ENCODE measurements around the gene DPP10.

Gene DPP10

GRCh38 chr2:114580691-114581090 is 138.2 kb downstream of the DPP10 start:
- no peak for DNase-seq

GRCh38 chr2:114598329-114598728 is 155.9 kb downstream of the DPP10 start:
- no peak for DNase-seq

DNA sequence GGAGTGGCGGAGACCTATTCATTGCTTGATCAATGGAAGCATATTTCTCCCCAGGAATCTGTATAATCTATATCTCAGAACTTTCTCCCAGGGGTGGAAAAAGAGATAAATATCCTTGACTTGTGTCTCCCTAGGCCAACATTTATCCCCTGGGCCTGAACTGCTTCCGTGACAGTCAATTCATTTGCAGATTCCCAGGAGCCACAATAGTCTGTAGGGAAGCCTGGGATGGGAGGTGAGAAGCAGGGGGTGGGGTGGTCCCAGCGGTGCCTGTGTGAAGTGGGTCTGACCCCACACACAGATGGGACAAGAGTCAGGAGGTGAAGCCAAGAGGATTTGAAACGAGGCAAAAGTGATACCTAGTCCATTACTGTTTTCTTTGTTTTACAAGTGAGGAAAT is 166.8 kb downstream of the DPP10 start:
- DNase-seq = no peak

GRCh38 chr2:114609801-114610200 is 167.4 kb downstream of the DPP10 start:
- no peak for DNase-seq

DNA sequence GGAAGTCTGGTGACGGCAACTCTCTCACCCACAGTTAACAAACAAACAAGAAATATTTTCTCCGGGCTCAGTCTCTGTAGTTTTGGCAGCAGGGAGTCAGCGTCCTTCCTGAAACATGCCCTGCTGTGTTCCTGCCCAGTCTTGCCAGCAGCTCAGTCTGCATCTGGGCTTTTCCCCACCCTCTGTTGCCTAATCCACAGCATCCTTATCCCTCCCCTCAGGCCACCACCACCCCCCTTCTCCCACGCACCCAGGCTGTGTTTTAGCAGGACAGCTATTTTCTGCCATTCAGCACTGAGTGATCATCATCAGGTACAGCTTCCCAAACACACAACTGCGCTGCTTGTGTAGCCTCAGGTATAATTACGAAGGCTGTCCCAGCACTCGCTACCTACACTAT is 168.2 kb downstream of the DPP10 start:
- peak in 11 of 58 donors; percentile 2 to 43 (median 10) for DNase-seq

- no peak for DNase-seq
These were observed 172.2 kb downstream of the DPP10 start for GRCh38 chr2:114614592-114614991.

GRCh38 chr2:114628481-114628880 is 186.0 kb downstream of the DPP10 start:
- no peak for DNase-seq

GRCh38 chr2:114631146-114631545 is 188.7 kb downstream of the DPP10 start:
- no peak for DNase-seq

DNA sequence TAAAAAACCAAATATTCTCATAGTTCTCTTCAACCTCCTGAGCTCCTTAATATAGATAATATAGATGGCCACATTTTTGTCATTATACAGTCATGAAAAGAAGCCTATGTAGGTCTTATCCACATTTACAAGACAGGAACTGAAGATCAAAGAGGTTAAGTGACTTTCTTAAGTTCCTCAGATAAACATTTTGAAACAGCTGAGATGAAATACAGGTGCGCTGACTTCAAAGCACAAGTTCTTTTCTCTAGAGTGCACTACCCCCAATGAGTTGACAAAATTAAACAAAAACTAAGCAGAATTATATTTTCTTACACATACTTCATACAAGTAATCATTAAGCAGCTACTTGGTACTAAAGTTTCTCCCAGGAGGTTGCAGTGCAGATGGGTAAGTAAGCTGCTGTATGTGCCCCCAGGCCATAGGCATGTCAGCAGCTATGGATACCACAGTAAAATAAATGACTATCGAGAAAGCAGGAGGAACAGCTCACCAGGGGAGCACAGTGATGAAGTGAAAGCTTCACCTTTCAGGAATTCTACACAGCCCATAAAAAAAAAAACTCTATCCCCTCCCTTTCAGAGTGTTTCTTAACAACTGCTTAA is 199.8 kb downstream of the DPP10 start:
- no peak for DNase-seq

DNA sequence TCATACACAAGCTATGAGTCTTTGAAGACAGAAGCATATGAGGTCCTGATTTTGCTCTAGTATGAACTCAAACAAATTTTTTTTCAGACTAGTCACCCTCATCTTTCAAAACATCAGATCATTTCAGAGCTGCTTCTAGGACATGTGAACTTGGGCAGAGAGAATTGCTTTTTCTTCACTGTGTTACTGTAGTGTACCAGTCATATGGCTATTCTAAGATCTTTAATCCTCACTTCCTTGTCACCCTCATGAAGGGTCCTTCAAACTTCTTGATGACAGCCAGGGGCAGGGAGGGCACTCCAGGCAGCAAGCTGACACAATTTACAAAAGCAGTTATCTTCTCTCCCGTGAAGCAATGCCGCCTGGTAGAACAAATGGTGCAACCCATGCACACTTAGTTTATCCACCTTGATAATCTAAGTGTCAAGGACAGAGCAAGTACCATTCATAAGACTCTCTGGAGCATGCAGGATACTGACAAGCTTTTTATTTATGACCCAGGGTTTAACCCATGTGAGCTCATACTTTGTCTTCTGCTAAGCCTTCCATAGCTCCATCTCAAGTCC is 200.6 kb downstream of the DPP10 start:
- no peak for DNase-seq

GRCh38 chr2:114651933-114652332 is 209.5 kb downstream of the DPP10 start:
- no peak for DNase-seq

DNA sequence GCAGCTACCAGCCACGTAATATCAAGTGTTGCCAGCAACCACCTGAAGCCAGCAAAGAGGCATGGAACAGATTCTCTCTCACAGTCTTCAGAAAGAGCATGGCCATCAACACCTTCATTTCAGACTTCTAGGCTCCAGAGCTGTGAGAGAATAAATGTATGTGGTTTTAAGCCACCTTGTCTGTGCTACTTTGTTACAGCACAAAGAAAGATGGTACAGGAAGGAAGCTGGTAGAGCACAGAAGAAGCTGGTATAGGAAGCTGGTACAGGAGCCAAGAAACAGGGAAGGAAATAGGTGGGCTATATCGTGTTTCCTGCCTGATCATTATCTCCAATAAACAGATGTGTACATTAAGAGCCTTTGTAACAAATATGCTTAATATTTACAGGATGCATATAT is 217.4 kb downstream of the DPP10 start:
- DNase-seq = no peak

DNA sequence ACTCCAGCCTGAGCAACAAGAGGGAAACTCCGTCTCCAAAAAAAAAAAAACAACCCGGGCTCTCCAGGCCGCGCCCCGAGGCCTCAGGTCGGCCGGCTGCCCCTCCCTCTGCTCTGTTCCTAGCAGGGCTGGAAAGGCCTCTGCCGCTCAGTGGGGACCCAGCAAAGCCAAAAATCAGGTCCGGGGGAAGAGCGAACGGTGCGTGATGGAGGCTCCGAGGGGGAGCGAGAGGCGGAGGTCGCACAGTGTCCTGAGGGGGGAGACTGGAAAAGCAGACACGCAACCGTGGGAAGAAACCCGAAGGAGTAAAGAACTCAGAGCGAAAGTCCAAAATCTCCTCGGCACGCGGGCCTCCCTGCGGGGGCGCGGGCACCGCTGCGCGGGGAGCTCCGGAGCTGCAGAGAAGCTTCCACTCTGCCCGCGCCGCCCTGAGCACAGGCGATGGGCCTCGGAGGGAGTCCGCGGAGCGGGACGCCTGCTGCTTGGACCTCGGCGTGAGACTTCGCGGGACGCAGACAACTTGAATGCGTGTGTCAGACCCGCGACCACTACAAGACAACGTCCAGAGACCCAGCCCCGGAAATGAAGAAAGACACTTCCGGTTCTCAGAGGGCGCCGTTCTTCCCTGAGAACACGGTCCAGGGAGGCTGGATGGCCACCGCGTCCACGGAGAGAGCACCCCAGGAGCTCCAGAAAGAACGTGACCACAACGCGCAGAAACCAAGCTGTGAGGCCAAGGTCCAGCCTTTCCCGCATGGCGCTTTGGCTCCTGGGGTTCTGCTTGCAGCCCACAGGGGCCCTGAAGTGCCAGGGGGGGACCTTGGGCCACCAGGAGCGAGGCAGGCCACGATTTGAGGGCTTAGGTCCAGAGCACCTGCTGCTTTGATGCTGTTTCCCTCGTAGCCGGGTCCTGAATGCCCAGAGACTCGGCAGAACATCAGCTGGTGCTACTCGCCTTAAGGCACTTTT is 219.8 kb downstream of the DPP10 start:
- DNase-seq = peak in 47 of 58 donors; percentile 2 to 59 (median 17)

DNA sequence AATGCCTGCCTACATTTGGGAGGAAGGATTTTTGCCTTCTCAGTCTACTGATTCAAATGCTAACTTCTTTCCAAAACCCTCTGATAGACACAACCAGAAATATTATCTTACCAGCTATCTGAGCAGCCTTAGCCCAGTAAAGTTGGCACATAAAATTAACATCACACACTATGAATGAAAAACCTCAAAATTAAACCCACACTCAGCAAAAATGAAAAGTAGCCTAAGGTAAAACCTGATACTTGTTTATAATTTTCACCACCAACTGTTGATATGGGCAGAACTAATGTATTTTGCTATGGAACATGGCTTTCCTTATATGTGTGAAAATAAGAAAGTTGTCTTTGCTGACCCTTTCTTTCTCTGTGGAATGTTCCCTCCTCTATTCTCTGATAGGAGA is 226.0 kb downstream of the DPP10 start:
- no peak for DNase-seq

- DNase-seq = no peak
These were observed 240.8 kb downstream of the DPP10 start for GRCh38 chr2:114683251-114683650.

DNA sequence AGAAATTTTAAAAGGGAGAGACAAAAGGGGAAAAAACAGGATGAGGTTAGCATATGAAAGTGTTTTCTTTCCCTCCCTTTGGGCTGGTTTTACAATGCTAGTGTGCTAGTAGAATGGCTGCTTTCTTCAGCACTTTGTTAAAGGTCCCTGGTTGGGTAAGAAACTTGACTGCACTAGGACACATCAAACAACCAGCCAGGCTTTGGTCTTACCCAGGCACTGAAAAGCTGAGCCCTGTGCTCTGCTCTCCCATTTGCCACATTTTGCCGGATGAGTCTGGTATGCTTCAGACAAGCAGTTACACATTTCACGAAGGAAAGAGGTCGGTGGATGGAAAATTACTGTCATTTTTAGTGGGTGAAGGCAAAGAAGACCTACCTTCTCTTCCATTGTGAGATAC is 242.0 kb downstream of the DPP10 start:
- DNase-seq = no peak

DNA sequence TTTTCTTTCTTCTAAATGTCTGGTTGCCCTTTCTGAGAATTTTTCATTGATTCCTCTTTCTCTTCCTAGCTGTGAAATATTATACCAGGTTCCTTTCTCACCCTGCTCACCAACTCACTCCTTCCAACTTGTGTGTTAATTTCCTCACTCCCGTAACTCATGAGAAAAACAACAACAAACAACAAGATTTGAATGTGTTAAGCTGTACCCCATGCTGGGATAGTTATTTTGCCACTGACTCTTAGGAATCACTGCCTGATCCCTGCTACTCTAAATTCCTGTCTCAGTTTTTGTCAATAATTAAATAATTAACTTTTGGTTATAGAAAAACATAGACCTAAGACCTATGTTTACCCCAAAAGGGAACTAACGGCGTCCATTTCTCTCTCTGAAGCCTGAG is 242.7 kb downstream of the DPP10 start:
- DNase-seq = no peak

DNA sequence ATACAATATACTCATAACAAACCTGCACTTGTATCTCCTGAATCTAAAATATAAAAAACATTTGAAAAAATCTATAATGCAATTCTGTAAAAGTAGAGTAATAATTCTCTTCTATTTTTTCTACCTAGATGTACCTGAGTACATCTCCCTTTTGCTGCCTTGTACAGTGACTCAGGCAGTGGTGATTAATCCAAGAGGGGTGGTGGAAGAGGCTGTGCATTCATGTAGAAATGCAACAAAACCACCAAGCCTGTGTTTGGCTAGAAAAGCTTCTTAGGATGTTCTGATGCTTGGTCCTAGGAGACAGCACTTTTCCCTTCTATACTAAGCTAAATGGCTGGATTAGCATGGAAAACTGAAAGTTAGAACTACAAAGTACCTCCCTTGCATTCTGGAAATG is 245.8 kb downstream of the DPP10 start:
- DNase-seq = no peak

DNA sequence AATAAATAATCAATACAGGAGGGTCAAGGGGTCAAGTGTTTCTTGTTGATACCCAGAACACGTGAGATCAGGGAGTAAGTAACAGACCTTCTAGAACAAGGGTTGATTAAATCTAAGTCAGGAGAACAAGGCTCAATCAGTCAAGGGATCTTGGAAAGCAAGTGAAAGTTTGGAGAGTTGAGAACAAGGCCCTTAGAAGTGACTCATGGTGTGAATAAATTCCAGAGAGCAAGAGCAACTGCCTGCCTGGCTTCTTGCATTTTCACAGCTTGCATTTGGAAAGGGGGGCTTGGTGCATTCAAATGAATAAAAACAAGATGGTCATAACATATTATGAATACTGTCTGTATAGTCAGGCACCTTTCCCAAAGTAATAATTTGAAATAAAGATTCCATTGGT is 256.1 kb downstream of the DPP10 start:
- DNase-seq = no peak

- no peak for DNase-seq
These were observed 257.0 kb downstream of the DPP10 start for GRCh38 chr2:114699423-114699944.

- no peak for DNase-seq
These were observed 258.0 kb downstream of the DPP10 start for GRCh38 chr2:114700440-114700839.

All from anterior cingulate cortex (tissue), 58 donors.